Stomach (tissue), 4 donors: ENCODE results near the gene OLFM2.

ENCODE experiments used
- POLR2A ChIP-seq, 4 donors: fragments of 450-650 bp; IDR thresholded peaks; one replicate each; pipeline ENCODE4 v1.6.1; 2016; ENCODE audit warnings: antibody characterized with exemption in 4 of 4, control low read depth in 2 of 4, mild to moderate bottlenecking in 1 of 4, moderate library complexity in 1 of 4
- TF ChIP-seq, protein P1 (sequence below), 7 experiments: fragments of 450-650 bp in 4 of 7; fragments of 200-600 bp in 3 of 7; sonication (generic) in 3 of 7; IDR thresholded peaks; one replicate each; pipeline ENCODE4 v1.5.1; 2016 to 2019; ENCODE audit warnings: antibody characterized with exemption in 7 of 7, control low read depth in 2 of 7, mild to moderate bottlenecking in 1 of 7

DNA sequence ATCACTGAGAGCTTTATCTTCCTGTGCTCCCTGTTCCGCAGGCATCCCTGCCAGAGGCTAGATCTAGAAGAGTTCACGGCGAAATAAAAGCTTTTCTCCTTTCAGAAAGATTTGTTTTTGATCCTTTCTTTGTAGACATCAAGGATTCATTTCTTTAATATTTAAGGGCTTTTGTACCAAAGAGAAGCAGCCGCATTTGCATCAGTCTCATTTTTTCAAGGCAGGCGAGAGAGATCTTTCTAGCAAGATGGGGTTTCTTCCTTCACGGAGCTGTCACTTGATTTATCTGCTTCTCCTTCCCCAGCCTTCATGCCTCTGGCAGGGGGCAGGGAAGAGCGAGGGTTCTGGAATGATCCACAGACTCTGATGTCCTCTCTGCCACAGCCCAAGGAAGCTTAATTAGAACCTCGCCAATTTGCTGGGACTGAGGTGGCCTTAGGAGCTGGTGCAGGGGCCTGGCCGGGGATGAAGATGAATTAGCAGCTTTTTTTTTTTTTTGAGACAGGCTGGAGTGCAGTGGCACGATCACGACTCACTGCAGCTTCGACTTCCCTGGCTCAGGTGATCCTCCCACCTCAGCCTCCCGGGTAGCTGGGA, 61.2 kb downstream of the OLFM2 start:
- TF ChIP-seq, protein P1, sequence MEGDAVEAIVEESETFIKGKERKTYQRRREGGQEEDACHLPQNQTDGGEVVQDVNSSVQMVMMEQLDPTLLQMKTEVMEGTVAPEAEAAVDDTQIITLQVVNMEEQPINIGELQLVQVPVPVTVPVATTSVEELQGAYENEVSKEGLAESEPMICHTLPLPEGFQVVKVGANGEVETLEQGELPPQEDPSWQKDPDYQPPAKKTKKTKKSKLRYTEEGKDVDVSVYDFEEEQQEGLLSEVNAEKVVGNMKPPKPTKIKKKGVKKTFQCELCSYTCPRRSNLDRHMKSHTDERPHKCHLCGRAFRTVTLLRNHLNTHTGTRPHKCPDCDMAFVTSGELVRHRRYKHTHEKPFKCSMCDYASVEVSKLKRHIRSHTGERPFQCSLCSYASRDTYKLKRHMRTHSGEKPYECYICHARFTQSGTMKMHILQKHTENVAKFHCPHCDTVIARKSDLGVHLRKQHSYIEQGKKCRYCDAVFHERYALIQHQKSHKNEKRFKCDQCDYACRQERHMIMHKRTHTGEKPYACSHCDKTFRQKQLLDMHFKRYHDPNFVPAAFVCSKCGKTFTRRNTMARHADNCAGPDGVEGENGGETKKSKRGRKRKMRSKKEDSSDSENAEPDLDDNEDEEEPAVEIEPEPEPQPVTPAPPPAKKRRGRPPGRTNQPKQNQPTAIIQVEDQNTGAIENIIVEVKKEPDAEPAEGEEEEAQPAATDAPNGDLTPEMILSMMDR (IDR thresholded peaks at IDR 0.05) = no peak
- no peak for TF ChIP-seq POLR2A (IDR thresholded peaks at IDR 0.05)
